Measurements from ENCODE around the gene TMEM88. TPM values are rescaled to one million over a fixed set of nuclear protein-coding genes. Genes with fewer than 3 reads are reported as not detected.

TMEM88 gene
- total RNA-seq, 1 experiment from 2014 or later = 1.5 TPM

DNA sequence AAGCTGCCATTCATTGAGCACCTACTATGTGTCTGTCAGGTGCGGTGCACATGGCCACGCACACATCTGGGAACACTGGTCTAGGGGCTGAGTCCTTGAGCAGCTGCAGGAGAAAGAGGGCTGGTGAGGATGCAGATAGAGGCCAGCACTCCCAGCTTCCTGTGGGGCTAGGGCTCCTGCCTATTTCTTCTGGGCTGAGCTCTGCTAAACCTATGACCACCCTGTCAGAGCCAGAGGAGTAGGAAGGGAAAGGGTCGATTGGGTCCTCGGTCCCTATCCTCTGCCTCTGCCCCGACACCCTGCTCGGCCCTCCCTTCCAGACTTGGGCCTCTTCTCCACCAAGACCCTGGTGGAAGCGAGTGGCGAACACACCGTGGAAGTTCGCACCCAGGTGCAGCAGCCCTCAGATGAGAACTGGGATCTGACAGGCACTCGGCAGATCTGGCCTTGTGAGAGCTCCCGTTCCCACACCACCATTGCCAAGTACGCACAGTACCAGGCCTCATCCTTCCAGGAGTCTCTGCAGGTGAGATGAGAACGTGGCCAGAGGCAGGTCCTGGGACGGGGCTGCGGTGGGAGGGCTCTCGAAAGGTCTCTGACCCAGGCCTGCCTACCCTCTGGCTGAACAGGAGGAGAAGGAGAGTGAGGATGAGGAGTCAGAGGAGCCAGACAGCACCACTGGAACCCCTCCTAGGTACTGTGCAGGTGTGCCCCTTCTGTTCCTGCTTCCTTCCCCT lies 4.0 kb upstream of the TMEM88 start:
- Histone ChIP-seq H3K9me3 (ENCODE audit: low read length) (no peaks in the 10 kb centered on the region), H3K4me2 (ENCODE audit: low read length) (peak overlapping the region; percentile 62), H3K27ac (ENCODE audit: low read length) (no peak overlapping the region), H3K9ac (ENCODE audit: low read length) (no peak overlapping the region), H3K36me3 (ENCODE audit: low read depth, low read length) (peaks cover 8% of the 10 kb centered on the region; the same call in 1 of the 2 replicates), H3K9me2 (replicated peaks; ENCODE audit: low read length) (no peaks in the 10 kb centered on the region), H4K20me1 (ENCODE audit: low read length) (no peaks in the 10 kb centered on the region), H3K4me3 (ENCODE audit: low read length) (peak overlapping the region; percentile 43), H2AFZ (ENCODE audit: low read length) (no peak overlapping the region), H3K4me1 (ENCODE audit: insufficient read depth, low read length) (peaks cover 14% of the 10 kb centered on the region), H3K79me2 (ENCODE audit: low read length) (peaks cover 8% of the 10 kb centered on the region; the same call in 1 of the 2 replicates), H3F3A (ENCODE audit: low read length, unreplicated experiment) (no peaks in the 10 kb centered on the region), H3K27me3 (ENCODE audit: low read length) (no peaks in the 10 kb centered on the region)
- intact Hi-C loops (cut with micrococcal nuclease) = loop anchor here (1.0 kb wide), 1 partner anchor 29 kb away; no protein-coding TSS in a partner anchor
- TF ChIP-seq EZH2phosphoT487 (IDR thresholded peaks at IDR 0.05; ENCODE audit: borderline replicate concordance, low read length) = no peak
- no peak for TF ChIP-seq EZH2 (IDR thresholded peaks at IDR 0.05; ENCODE audit: low read length, unreplicated experiment)
- TF ChIP-seq, protein P1, sequence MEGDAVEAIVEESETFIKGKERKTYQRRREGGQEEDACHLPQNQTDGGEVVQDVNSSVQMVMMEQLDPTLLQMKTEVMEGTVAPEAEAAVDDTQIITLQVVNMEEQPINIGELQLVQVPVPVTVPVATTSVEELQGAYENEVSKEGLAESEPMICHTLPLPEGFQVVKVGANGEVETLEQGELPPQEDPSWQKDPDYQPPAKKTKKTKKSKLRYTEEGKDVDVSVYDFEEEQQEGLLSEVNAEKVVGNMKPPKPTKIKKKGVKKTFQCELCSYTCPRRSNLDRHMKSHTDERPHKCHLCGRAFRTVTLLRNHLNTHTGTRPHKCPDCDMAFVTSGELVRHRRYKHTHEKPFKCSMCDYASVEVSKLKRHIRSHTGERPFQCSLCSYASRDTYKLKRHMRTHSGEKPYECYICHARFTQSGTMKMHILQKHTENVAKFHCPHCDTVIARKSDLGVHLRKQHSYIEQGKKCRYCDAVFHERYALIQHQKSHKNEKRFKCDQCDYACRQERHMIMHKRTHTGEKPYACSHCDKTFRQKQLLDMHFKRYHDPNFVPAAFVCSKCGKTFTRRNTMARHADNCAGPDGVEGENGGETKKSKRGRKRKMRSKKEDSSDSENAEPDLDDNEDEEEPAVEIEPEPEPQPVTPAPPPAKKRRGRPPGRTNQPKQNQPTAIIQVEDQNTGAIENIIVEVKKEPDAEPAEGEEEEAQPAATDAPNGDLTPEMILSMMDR (conservative IDR thresholded peaks at IDR 0.05; ENCODE audit: low read depth, low read length) = no peak
- no peak for ATAC-seq
- CTCF ChIA-PET = interaction anchor here (0.6 to 0.7 kb wide), 2 partner anchors 26 to 161 kb away, joined by 3 read pairs; no protein-coding TSS in a partner anchor
- BruUV-seq (replicated peaks) = no TSS peak
- POLR2A ChIA-PET (ENCODE audit: unreplicated experiment) = interaction anchor here (0.6 kb wide), 1 partner anchor 17 kb away, joined by 4 read pairs; the partner anchor contains the start of gene KDM6B
- no peak for DNase-seq

- no peaks in the 10 kb centered on the region for H3F3A ChIP-seq (ENCODE audit: low read length, unreplicated experiment)
- H3K4me1 ChIP-seq (ENCODE audit: insufficient read depth, low read length) = peaks cover 18% of the 10 kb centered on the region
- H4K20me1 ChIP-seq (ENCODE audit: low read length) = no peaks in the 10 kb centered on the region
- H3K4me3 ChIP-seq (ENCODE audit: low read length) = peak overlapping the region; percentile 43
- peak; percentile 87 for DNase-seq
- peak; percentile 85 for ATAC-seq
- CTCF ChIA-PET = interaction anchor here (0.6 to 0.7 kb wide), 2 partner anchors 27 to 161 kb away, joined by 3 read pairs; no protein-coding TSS in a partner anchor
- BruUV-seq (replicated peaks) = no TSS peak
- no peak overlapping the region for H2AFZ ChIP-seq (ENCODE audit: low read length)
- peaks cover 16% of the 10 kb centered on the region for H3K79me2 ChIP-seq (ENCODE audit: low read length)
- peak overlapping the region; percentile 62 for H3K4me2 ChIP-seq (ENCODE audit: low read length)
- POLR2A ChIA-PET (ENCODE audit: unreplicated experiment) = no interaction called here
- no peaks in the 10 kb centered on the region for H3K9me2 ChIP-seq (replicated peaks; ENCODE audit: low read length)
- no peaks in the 10 kb centered on the region for H3K9me3 ChIP-seq (ENCODE audit: low read length)
- no peak for TF ChIP-seq EZH2phosphoT487 (IDR thresholded peaks at IDR 0.05; ENCODE audit: borderline replicate concordance, low read length)
- TF ChIP-seq, protein P1 (conservative IDR thresholded peaks at IDR 0.05; ENCODE audit: low read depth, low read length) = peak; percentile 74
- H3K9ac ChIP-seq (ENCODE audit: low read length) = no peak overlapping the region
- H3K27ac ChIP-seq (ENCODE audit: low read length) = no peak overlapping the region
- intact Hi-C loops (cut with micrococcal nuclease) = loop anchor here (1.0 kb wide), 1 partner anchor 29 kb away; no protein-coding TSS in a partner anchor
- H3K36me3 ChIP-seq (ENCODE audit: low read depth, low read length) = peaks cover 8% of the 10 kb centered on the region; the same call in 1 of the 2 replicates
- no peaks in the 10 kb centered on the region for H3K27me3 ChIP-seq (ENCODE audit: low read length)
Measured at GRCh38 chr17:7851438-7852261, 3.2 kb upstream of the TMEM88 start.

Data from PC-3 (cell line).